COLO829 (cell line): ENCODE measurements around the gene CD177.
"Not testable (repeated sequence)": the region's sequence is repeated elsewhere in the genome, so short reads cannot be mapped to it uniquely, and the experiment has no call there.

Source experiments
- DNase-seq: peaks from one replicate; pipeline ENCODE4 v3.0.0; 2012; ENCODE audit warnings: low spot score

CD177 gene, protein sequence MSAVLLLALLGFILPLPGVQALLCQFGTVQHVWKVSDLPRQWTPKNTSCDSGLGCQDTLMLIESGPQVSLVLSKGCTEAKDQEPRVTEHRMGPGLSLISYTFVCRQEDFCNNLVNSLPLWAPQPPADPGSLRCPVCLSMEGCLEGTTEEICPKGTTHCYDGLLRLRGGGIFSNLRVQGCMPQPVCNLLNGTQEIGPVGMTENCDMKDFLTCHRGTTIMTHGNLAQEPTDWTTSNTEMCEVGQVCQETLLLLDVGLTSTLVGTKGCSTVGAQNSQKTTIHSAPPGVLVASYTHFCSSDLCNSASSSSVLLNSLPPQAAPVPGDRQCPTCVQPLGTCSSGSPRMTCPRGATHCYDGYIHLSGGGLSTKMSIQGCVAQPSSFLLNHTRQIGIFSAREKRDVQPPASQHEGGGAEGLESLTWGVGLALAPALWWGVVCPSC

GRCh38 chr19:43353606-43354304, at the start of gene CD177:
Gene CD177 (plus strand): TSS chr19:43353686. CDS start chr19:43353715, 29 bp downstream.
- DNase-seq: no peak

- no peak for DNase-seq
Observed at GRCh38 chr19:43305642-43306041, 47.8 kb upstream of the CD177 start.

DNA sequence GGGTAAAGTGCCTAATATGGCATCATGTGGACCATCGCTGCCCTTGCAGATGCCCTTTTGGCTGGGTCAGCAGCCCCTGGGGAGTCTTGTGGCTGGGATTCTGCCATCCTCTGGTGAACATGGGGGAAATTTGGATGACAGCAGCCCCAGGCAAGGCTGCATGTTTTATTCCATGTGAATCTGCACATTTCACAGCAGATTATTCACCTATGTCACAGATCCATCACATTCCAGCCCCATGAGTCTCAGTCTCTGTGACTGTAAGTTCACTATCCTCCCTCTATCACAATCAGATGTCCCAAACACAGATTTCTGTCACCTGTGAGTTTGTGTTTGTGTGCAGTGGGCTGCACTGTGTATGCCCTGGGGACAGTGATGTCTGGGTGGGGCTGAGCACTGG, 47.4 kb upstream of the CD177 start:
- no peak for DNase-seq

- no peak for DNase-seq
Observed at GRCh38 chr19:43308244-43308815, 45.2 kb upstream of the CD177 start.

DNA sequence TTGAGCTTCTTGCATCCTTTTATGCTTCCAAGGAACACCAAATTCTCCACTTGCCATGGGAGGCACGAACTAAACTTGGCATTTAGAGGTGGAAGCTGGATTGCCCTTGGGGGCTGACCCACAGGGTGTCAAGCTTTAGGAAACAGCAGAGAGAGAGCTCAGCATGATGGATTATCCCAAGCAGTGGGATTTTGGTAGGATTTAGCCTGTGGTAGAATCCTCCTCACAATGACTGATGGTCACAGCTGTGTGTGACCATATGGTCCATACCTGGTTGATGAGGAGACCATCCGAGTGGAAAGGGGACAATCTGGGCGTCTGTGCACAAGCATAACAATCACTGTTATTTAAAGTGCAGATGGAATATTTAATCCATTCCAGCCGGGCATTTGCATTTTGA, 44.0 kb upstream of the CD177 start:
- DNase-seq: no peak

GRCh38 chr19:43310221-43310620, 43.3 kb upstream of the CD177 start:
- no peak for DNase-seq

- no peak for DNase-seq
Observed at GRCh38 chr19:43311256-43311655, 42.2 kb upstream of the CD177 start.

DNA sequence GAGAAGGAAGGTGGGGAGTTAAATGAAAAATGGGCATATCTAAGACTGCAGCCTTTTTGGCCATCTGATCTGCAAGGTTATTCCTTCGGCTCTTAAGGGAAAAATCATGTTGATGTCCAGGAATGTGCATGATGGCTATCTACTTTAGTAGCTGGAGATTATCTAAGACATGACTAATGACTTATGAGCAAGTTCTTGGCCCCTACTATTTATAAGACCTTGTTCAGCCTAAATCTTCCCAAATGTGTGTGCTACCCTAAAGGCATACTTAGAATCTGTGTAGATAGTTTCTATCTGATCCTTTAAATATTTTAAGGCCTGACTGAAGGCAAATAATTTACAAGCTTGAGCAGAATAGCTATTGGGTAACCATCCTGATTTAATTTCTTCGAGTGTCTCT, 41.8 kb upstream of the CD177 start:
- no peak for DNase-seq

- DNase-seq: no peak
Observed at GRCh38 chr19:43313711-43314495, 39.6 kb upstream of the CD177 start.

GRCh38 chr19:43315851-43316250, 37.6 kb upstream of the CD177 start:
- no peak for DNase-seq

- peak; percentile 49 for DNase-seq
Observed at GRCh38 chr19:43316591-43317319, 36.7 kb upstream of the CD177 start.

DNA sequence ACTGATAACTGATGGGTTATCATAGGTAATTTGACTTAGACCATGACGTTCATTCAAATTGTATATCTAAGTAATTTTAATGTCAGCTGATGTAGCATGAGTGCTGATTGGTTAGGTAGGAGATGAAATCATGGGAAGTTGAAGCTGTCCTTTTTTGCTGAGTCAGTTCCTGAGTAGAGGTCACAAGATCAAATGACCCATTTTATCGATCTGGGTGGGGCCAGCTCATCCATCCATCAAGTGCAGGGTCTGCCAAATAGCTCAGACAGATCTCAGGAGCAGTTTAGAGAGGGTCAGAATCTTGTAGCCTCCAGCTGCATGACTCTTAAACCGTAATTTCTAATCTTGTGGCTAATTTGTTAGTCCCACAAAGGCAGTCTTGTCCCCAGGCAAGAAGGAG, 35.3 kb upstream of the CD177 start:
- DNase-seq: no peak

GRCh38 chr19:43318796-43319314, 34.6 kb upstream of the CD177 start:
- DNase-seq: no peak

GRCh38 chr19:43320546-43320945, 32.9 kb upstream of the CD177 start:
- DNase-seq: no peak

- DNase-seq: not testable (repeated sequence)
Observed at GRCh38 chr19:43326761-43327160, 26.7 kb upstream of the CD177 start.

GRCh38 chr19:43328561-43328960, 24.9 kb upstream of the CD177 start:
- not testable (repeated sequence) for DNase-seq

DNA sequence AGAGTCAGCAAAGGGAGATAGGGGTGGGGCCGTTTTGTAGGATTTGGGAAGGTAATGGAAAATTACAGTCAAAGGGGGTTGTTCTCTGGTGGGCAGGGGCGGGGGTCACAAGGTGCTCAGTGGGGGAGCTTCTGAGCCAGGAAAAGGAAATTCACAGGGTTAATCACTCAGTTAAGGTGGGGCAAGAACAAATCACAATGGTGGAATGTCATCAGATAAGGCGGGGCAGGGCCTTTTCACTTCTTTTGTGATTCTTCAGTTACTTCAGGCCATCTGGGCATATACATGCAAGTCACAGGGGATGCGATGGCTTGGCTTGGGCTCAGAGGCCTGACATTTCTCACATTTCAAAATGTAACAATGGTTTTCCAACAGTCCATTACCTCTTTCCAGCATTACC, 24.4 kb upstream of the CD177 start:
- DNase-seq: not testable (repeated sequence)

- DNase-seq: no peak
Observed at GRCh38 chr19:43329989-43330388, 23.5 kb upstream of the CD177 start.

DNA sequence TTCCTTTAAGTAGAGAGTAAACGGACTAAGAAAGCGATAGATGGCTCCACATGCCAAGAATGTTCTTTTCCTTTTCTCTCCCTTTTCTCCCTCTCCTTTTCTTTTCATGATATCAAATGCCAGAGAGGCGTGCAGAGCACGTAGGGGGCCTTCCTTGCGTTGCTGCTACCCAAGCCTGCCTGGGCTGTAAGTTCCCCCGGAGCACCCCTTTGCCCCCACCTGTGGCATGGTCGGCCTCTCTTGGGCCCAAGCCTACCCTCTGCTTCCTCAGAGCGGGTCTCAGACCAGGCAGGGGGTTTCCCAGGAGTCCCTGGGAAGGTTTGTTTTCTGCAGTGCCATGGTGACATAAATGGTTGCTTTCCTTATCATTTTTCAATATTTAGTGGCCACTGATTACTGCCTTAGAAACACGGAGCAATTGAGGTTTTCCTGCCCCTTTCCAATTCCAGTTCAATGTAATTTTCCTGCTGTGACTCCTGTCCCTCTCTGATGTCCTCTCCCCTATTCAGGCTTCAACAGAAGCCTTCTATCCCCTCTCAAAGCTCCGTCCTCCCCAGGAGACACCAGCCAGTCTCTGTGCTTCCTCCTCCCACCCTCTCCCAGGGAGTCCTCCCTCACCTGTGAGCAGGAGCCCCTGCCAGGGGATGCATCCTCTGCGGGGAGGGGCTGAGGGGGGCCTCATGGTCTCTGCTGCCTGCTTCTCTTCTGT, 22.6 kb upstream of the CD177 start:
- DNase-seq: no peak

GRCh38 chr19:43331435-43332010, 22.0 kb upstream of the CD177 start:
- DNase-seq: no peak
